HG02623 (cell line): ENCODE data around the gene ABCB10.
"Not testable (repeated sequence)": the region's sequence is repeated elsewhere in the genome, so short reads cannot be mapped to it uniquely, and the experiment has no call there.

Experiments used
- ATAC-seq: cut with Tn5 transposase; IDR thresholded peaks from one replicate; pipeline ENCODE4 v1.9.1; 2021; ENCODE audit warnings: moderate library complexity; ENCODE audit not compliant: unreplicated experiment

Gene ABCB10

DNA sequence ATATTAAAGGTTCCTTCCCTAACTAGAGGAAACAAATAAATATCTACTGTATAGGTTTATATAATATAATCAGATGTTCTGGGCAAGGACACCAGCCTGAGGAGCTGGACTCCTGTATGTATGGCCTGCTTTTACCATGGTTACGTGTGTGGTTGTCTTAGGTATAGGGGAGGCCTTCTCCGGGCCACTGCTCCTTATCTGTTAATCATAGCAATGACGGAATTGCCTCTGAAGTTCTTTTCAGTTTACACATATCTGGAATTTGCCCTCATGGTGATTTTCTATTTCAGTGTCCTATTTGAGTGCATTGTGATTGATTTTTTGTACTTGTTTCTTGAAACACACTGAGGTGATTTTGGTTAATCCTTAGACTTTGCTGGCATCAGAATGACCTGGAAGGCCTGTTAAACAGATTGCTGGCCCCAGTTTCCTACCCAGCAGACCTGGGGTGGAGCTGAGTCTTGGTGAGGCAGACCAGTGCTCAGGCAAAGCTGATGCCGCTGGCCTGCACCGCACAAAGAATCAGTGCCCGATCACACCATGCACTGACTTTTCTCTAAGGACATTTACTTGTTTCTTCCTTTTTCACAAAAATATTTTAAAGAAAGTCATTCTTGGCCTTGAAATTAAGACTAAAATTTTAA is 18.5 kb downstream of the ABCB10 start:
- ATAC-seq, result no peak

DNA sequence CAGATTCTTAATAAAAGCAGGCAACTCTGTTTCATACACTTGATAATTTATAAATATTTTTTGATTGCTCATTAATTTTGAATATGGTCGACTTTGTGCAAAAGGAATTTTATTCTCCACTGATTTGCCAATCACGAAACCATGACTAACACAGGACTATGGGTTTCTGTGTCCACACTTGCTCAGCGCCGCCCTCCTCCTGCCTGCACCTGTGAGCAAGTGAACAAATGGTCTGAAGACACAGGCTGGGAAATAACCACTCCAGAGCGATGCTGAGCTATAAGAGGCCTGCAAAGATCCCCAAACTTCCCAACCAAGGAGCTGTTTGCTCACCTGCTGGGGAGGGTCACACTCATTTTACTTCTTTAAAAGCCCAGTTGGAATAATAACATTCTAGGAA is 19.6 kb downstream of the ABCB10 start:
- ATAC-seq, result no peak

DNA sequence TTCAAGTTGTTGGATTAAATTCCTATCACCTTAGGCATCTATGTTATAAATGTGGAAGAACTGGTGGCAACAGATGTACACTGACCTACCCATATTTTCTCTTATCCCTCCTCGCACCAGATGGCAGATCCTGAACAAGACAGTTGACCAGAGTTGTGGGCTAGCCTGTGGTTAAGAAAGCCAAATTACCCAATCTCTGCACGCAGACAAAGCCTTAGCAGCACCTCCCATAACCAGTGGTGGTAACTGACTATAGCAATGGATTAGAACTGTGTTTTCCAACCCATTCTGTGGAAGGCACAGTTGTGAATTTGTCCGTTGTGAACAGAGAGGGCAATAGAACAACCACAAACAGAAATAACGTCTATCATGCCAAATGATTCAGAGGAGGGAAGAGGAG is 20.6 kb downstream of the ABCB10 start:
- ATAC-seq, result no peak

DNA sequence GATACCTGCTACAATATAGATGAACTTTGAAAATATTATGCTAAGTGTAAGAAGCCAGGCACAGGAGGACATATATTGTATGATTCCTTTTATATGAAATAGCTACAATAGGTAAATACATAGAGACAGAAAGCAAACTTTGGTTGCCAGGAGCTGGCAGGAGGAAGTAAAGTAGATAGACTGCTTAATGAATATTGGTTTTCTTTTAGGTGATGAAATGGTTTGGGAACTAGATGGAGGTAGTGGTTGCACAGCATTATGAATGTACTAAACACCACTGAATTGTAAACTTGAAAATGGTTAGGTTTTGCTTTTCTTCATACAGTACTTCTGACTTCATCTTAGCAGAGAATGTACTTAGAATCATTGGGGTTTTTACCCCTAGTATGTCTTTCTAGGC is 21.5 kb downstream of the ABCB10 start:
- no peak for ATAC-seq

DNA sequence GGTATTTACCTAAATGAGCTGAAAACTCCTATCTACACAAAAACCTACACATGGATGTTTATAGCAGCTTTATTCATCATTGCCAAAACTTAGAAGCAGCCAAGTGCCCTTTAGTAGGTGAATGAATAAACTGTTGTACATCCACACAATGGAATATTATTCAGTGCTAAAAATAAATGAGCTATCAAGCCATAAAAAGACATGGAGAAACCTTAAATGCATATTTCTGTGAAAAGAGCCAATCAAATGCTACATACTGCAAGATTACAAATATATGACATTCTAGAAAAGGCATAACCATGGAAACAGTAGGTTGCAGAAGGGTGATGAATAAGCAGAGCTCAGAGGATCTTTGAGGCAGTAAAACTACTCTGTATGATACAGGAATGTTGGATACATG is 23.3 kb downstream of the ABCB10 start:
- ATAC-seq, result no peak

DNA sequence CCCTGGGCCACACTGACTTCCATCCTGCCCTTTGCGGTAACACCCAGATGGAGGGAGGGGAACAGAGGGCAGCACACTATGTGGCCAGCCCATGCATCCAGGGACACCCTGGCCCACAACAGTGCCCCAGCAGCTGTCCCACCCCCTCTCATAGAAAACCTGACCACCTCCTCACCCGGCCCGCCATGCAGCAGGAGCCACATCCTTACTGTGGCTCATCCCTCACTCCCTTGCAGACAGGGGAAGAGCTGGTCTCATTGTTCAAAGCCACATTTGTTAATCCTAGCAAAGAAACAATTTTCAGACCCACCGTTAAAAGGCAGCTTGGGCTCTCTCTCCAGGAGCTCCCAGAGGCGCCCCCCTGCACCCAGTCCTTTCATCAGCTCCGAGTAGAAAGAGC is 27.2 kb downstream of the ABCB10 start:
- no peak for ATAC-seq

DNA sequence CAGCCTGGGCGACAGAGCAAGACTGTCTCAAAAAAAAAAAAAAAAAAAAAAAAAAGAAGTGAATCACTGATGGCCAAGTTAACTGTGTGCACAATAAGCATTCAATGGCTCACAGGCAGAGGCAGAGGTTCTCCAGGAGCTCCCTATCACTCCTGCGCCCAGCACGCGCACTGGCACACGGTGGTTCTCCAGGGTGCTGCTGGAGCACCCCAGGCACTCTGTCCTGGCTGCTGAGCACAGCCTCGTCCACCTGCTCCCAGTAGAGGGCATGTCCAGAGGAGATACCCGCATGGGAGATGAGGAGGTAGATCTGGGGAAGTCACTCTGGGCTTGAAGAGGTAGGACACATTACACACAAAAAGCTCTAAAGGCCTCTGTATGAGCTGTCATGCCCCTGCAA is 28.9 kb downstream of the ABCB10 start:
- ATAC-seq, result no peak

DNA sequence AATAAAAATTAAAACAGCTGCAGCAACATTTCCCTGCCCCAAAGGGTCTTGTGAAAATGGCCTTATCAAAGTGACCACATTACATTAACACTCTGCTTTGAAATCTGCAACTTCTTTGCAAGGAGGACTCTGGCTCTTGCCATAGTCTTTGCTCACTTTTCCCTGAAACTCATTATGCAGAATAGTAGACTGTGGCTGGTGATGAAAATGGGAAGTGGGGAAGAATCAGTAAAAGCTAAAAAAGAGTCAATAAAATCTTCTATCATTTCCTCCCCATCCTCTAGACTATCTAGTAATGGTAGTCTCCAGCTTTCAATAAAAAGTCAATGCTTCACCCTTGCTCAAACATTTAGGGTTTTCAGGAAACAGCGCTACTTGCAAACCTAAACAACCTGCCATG is 31.8 kb downstream of the ABCB10 start:
- no peak for ATAC-seq

DNA sequence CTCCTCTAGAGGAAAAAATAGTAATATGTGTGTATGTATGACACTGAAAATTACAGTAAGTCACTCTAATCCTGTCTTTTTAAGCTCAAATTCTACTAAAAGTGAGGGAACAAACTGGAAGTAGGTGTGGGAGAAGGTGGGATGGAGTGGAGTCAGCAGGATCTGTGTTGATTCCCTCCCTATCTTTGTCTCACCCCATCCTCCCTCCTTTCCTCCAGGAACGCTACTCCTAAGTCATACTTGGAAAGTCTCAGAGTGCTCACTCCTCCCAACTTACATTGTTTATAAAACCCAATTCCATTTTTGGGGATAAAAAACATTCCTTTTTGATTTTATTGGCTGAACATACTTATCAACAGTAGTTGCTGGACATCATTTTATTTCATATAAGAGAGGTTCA is 35.5 kb downstream of the ABCB10 start:
- no peak for ATAC-seq

DNA sequence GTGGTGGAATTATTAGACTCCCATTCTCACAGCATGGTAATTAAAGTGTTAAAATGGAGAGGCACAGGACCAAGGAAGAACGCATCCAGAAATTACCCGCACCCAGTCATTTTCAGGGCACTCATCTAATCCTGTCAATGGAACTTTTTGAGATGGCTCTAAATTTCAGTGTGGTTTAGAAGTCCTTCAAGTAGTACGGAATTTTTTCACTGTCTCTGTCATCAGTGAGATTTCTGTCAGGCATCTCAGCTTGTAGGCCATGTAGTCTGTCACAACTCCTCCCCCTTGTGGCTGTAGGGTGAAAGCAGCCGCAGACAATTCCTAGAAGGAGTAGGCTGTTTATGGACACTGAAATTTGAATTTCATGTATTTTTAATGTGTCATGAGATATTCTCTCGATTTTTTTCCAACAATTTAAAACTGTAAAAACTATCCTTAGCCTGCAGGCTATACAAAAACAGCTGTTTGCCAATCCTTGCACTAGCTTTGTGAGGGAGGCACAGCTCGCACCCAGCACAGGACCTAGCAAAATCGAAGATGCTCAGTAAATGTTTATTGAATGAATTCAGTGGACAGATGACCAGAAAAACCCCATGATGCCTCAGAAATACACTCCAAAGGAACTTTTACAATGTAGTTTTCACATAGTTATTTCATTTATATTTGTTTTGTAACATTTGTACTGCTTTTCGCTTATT is 43.8 kb downstream of the ABCB10 start:
- no peak for ATAC-seq

DNA sequence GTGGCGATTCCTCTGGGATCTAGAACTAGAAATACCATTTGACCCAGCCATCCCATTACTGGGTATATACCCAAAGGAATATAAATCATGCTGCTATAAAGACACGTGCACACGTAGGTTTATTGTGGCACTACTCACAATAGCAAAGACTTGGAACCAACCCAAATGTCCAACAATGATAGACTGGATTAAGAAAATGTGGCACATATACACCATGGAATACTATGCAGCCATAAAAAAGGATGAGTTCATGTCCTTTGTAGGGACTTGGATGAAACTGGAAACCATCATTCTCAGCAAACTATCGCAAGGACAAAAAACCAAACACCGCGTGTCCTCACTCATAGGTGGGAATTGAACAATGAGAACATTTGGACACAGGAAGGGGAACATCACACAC is 46.9 kb downstream of the ABCB10 start:
- not testable (repeated sequence) for ATAC-seq

DNA sequence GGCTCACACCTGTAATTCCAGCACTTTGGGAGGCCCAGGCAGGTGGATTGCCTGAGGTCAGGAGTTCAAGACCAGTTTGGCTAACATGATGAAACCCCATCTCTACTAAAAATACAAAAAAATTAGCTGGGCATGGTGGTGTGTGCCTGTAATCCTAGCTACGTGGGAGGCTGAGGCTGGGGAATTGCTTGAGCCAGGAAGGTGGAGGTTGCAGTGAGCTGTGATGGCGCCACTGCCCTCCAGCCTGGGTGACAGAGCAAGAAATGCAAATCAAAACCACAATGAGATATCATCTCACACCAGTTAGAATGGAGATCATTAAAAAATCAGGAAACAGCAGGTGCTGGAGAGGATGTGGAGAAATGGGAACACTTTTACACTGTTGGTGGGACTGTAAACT is 47.3 kb downstream of the ABCB10 start:
- ATAC-seq, result not testable (repeated sequence)

DNA sequence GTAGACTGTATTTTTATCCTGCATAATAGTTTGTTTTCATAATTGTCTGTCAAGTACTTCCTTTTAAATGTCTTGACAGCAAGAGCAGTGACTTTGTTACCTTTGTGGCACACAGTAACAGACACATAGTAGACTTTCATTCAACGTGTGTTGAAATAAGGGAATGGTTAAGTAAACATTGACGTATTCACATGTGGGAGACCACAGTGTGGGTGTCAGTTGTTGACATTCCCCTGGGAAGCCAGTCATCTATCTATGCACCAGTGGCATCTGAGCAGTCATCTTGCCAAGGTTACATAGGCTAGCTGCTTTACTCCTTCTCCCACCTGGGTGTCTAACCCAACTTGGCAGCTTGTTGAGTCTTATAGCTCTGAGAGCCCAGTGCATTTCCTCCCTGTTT is 48.9 kb downstream of the ABCB10 start:
- ATAC-seq, result no peak

DNA sequence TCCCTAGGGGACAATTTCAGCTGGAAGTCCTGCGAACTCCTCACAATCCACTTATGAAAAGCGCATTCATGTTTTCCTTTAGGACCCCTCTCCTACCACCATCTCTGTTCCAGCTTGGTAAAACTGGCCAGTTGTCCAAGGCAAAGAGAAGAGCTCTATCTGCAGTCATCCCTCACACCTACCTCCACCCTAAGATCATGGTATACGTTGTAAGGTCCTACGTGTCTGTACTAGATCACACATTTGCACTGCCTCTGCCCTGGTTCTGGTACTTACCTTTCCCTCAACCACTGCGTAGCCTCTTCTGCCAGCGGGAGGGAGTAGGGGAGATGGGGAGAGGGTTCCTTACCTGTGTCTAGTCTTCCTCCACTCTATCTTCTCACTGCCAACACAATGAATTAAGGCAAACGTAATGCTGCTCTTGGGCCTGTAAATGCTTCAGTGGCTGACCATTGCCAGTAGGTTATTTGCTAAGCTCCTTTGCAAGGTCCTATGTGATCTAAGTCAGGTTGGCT is 49.6 kb downstream of the ABCB10 start:
- ATAC-seq, result no peak

DNA sequence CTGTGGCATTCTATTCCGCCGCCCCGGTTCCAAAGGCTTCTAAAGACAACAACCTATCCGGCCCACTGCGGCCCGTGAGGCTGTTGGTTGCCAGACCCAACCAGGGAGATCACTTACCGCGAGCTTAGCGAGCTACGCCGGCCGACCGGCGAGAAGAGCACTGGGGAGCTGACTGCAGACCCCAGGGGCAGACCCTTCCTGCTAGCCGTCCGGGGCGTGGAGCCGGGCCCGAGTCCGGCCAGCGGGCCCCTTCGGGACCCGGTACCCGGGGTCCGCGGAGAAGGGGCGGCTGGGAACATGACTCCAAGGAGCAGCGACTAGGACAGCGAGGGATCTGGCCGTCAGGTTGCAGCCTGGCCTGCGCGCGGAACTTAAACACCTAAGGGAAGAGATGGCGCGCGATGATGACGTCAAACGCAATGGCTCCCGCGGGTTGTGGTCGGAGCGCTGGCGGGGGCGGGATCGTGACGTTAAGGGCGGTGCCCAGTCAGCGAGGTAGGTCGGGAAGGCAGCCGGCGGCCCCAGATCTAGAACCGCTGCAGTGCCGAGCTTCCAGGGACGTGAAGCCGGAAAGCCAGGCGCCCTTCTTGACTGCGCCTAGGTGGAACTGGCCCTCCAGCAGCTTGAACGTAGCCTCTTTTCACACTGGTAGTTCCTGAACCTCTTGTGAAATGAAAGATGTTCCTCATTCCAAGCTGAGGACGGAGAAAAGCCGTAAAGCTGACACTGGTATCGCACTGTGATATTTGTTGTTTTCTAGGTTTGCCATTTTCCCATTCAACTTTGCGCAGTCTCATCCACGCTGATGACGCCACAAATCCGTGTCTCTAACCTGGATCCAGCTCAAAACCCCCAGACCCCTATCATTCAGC is 50.3 kb downstream of the ABCB10 start, which contains the start of gene NUP133:
NUP133 (minus strand) TSS at position 391 of the 872 bp plus-strand sequence; CDS start at position 299, 92 bp downstream.
- ATAC-seq, result peak; percentile 90

DNA sequence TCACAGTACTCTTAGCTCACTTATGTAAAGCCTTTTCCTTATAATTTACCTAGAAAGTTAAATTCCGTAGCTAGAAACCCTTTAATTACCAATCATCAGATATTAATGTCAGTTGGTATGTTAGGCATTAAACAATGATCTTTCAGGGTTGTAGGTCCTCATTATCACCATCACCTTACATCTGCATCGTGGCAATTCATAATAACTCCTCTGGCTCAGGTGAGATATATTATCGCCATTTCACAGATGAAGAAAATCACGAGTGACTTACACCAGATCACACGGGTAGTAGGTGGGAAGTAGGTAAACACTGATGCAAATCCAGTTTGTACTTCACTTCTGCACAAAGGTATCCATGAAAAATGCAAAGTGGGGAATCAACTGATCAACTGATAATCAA is 51.0 kb downstream of the ABCB10 start:
- no peak for ATAC-seq

DNA sequence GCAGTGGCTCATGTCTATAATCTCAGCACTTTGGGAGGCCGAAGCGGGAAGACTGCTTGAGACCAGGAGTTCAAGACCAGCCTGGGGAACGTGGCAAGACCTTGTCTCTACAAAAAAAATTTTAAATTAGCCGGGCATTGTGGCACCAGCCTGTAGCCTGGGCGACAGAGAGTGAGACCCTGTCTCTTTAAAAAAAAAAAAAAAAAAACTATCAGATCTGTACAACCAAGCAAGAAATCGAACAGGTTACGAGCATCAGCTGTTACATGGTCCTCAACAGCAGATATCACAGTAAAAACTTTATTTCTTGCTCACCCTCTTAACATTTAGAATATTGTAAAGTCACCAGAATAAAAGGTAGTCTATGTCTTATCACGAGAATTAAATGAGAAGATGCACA is 51.9 kb downstream of the ABCB10 start:
- no peak for ATAC-seq

DNA sequence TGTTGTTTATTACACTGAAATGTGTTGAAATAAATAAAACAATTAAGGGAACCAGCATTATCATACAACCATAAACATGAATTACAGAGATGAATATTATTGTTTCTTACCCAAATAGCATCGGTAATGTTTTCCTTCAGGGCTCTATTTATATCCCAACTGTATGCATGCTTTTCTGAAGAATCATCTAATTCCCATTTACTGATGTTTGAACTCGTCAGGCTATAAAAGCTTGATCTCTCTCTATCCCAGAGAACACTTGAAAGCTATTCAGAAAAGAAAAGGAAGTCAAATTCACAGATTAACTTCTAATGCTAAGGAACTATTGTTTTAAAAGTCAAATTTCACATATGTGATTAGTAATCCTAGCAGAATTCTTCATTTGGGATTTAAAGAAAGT is 62.7 kb downstream of the ABCB10 start:
- ATAC-seq, result no peak

DNA sequence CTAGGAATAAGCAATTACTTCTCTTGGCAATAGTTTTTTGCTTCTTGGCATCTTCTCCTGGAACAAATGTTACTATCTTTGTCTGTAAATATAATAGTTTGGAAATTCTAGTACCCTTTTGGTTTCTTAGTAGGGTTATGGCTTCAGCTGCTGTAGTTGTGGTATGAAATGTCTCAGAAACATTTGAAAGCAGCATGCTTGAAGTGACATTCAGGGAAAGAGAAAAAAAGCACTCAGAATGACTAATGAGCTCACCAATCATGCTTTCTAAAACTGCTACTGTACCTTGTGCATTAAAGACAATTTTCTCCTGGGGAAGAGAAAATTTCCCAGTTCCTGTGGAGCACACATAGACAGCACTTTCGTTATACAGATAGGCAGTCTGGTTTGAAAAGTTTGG is 71.3 kb downstream of the ABCB10 start:
- no peak for ATAC-seq

DNA sequence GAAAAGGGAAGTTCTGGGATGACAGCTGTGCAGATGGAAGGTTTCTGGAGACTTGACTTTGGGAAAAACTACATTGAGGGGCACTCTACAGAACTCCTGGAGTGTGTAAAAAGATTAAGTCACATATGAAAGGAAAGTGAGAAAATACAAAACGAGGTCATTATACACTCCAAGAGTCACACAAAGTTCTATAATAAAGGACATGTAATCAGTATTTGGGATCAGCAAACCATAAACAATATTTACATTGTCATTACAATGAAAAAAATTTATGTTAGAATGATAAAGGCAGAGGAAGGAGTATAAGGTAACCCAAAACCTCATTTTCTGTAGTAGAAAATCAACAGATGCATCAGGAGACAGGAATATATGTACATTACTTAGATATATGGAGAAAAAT is 73.2 kb downstream of the ABCB10 start:
- ATAC-seq, result no peak

DNA sequence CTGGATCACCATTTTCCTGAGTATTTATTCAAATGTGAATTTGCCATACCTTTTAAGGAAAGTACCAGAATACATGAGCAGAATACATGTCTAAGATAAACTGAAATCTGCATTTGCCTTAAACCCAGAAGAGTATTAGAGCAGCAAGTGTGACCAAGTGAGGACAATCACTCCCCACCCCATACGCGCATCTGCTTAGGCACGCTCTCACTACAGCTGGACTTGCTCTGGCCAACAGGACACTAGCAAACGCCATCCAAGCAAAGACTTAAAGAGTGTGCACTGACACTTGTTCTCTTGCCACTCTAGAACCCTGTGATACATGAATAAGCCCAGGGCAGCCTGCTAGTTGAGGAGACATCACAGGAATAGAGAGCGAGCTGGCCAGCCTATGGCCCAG is 76.0 kb downstream of the ABCB10 start:
- ATAC-seq, result no peak

DNA sequence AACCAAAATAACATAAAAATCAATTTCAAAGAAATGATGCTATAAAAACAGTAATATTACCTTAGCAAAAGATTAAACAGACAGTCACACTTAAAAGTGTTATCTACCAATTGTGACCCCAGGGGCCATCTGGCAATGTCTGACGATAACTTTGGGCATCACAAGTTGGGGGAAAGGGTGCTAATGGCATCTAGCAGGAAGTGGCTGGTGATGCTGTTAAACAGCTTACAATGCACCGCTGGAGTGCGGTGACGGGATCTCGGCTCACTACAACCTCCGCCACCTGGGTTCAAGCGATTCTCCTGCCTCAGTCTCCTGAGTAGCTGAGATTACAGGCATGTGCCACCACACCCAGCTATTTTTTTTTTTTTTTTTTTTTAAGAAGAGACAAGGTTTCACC is 78.0 kb downstream of the ABCB10 start:
- no peak for ATAC-seq
